T-cell (primary cell): ENCODE measurements around the gene TP53I13. TPM values are rescaled to one million over a fixed set of nuclear protein-coding genes. Genes with fewer than 3 reads are reported as not detected.

Experiments
- ATAC-seq, 4 experiments: fragments of 200-7000 bp in 3 of 4; fragments of 150-1000 bp in 1 of 4; cut with Tn5 transposase; replicated peaks in 1 of 4; 1 replicate in 3 of 4; 2 replicates in 1 of 4; pipeline ENCODE4 v1.10.0; 2021; ENCODE audit warnings: moderate library complexity in 3 of 4, mild to moderate bottlenecking in 2 of 4, moderate number of reproducible peaks in 1 of 4
- CTCF ChIA-PET, 2 donors: fragments of 300-600 bp; sonication (Branson Sonifier 250); formaldehyde crosslinking; loops; one replicate each; lab custom pipeline; 2022; ENCODE audit warnings: antibody characterized with exemption in 2 of 2; lab: Charles Lee
- POLR2A ChIA-PET, 2 donors: fragments of 300-600 bp; sonication (Branson Sonifier 250); formaldehyde crosslinking; loops; one replicate each; lab custom pipeline; 2022; ENCODE audit warnings: antibody characterized with exemption in 2 of 2; lab: Charles Lee
- DNase-seq, 35 experiments: peaks; one replicate each; pipeline versions ENCODE4 v3.0.0 to v3.0.0-alpha.2; 2013 to 2023
- H3K27ac ChIP-seq: one replicate; pipeline ENCODE4 v1.5.1; 2013; ENCODE audit warnings: low read length
- H3K27me3 ChIP-seq, 2 experiments: replicated peaks in 1 of 2; 1 replicate in 1 of 2; 2 replicates in 1 of 2; pipeline versions ENCODE4 v1.6.1 to v1.7.0; 2013; ENCODE audit warnings: low read length in 1 of 2, mixed read lengths in 1 of 2; ENCODE audit not compliant: control insufficient read depth in 2 of 2, insufficient read depth in 2 of 2; ENCODE audit errors: extremely low read depth in 1 of 2
- H3K36me3 ChIP-seq, 2 donors: 1 replicate in 1 of 2; 2 replicates in 1 of 2; pipeline versions ENCODE4 v1.6.1 to v1.7.0; 2013; ENCODE audit warnings: low read length in 1 of 2; ENCODE audit not compliant: control insufficient read depth in 2 of 2, insufficient read depth in 1 of 2; ENCODE audit errors: extremely low read depth in 1 of 2
- H3K4me1 ChIP-seq, 2 experiments: 1 replicate in 1 of 2; 2 replicates in 1 of 2; pipeline versions ENCODE4 v1.6.1 to v1.7.0; 2013; ENCODE audit warnings: low read length in 2 of 2, mixed read lengths in 1 of 2; ENCODE audit not compliant: insufficient read depth in 2 of 2, control insufficient read depth in 1 of 2; ENCODE audit errors: extremely low read depth in 1 of 2
- H3K4me3 ChIP-seq, 2 donors: 1 replicate in 1 of 2; 2 replicates in 1 of 2; pipeline versions ENCODE4 v1.5.1 to v1.7.0; 2013; ENCODE audit warnings: mild to moderate bottlenecking in 2 of 2, low read length in 1 of 2, moderate library complexity in 1 of 2; ENCODE audit not compliant: control insufficient read depth in 1 of 2; ENCODE audit errors: extremely low read depth in 1 of 2
- H3K9me3 ChIP-seq: 2 replicates; pipeline ENCODE4 v1.7.0; 2013
- H3K27ac Mint-ChIP-seq, 2 donors: one replicate each; pipeline ENCODE4 v1.8.0; 2020 to 2021; ENCODE audit warnings: mild to moderate bottlenecking in 2 of 2, mixed read lengths in 2 of 2
- H3K27me3 Mint-ChIP-seq, 2 donors: one replicate each; pipeline ENCODE4 v1.8.0; 2021 to 2022; ENCODE audit warnings: mixed read lengths in 2 of 2
- H3K36me3 Mint-ChIP-seq: one replicate; pipeline ENCODE4 v1.8.0; 2021; ENCODE audit warnings: mixed read lengths
- H3K4me1 Mint-ChIP-seq, 3 donors: one replicate each; pipeline ENCODE4 v1.8.0; 2020 to 2022; ENCODE audit warnings: mixed read lengths in 3 of 3, mild to moderate bottlenecking in 1 of 3
- H3K4me3 Mint-ChIP-seq, 3 donors: one replicate each; pipeline ENCODE4 v1.8.0; 2020 to 2022; ENCODE audit warnings: mild to moderate bottlenecking in 3 of 3, mixed read lengths in 3 of 3, moderate library complexity in 3 of 3
- H3K9me3 Mint-ChIP-seq, 3 donors: one replicate each; pipeline ENCODE4 v1.8.0; 2020 to 2022; ENCODE audit warnings: mixed read lengths in 3 of 3
- WGBS: methylation state at CpG from one replicate; pipeline ENCODE4 v1.1.5; 2013; ENCODE audit warnings: missing lambda C conversion rate; ENCODE audit not compliant: insufficient coverage; 5-methylcytosine and 5-hydroxymethylcytosine counted together
- total RNA-seq, 35 experiments: library from RNA in 6 of 35; stranded (reverse) in 6 of 35; fragments of 120-200 nt in 1 of 35; gene quantifications; one replicate each; pipeline versions ENCODE4 v1.2.1 to v1.2.4 and lab custom pipeline; 2013 to 2026

Gene TP53I13
- total RNA-seq, 5 donors from 2014 or later (not counting 1 experiment from before 2014, with no cell fraction given) = 56.0 to 166 (median 128) TPM

GRCh38 chr17:29591146-29591736 is 22.7 kb downstream of the TP53I13 start:
- H3K4me3 Mint-ChIP-seq = peak overlapping the region; percentile 81 to 83 (median 83)
- Histone ChIP-seq H3K4me3 (peak overlapping the region in 1 of 2 donors; percentile 16), H3K9me3 (no peaks in the 10 kb centered on the region), H3K27ac (no peak overlapping the region), H3K27me3 (peaks cover 0 to 21% of the 10 kb centered on the region in 2 experiments), H3K4me1 (peaks cover 31 to 72% of the 10 kb centered on the region in 2 experiments), H3K36me3 (no peaks in the 10 kb centered on the region)
- no peaks in the 10 kb centered on the region for H3K27me3 Mint-ChIP-seq
- H3K36me3 Mint-ChIP-seq = no peaks in the 10 kb centered on the region
- ATAC-seq (no peak), DNase-seq (peak in 4 of 35 experiments; percentile 25 to 49 (median 35))
- ChIA-PET POLR2A (interaction anchor here in 1 of 2 donors (0.6 kb wide), 1 partner anchor 126 kb away, joined by 3 read pairs; no protein-coding TSS in a partner anchor), CTCF (interaction anchor here (0.6 to 4.4 kb wide), 9 partner anchors 10 to 1233 kb away, joined by 3 to 56 read pairs (median 4); partner anchors contain the start of gene CRLF3 (in 1 of the 2))
- peak overlapping the region; percentile 72 to 91 for H3K27ac Mint-ChIP-seq
- 16% methylated on average over 18 of the region's 31 CpGs for WGBS
- no peaks in the 10 kb centered on the region for H3K9me3 Mint-ChIP-seq
- H3K4me1 Mint-ChIP-seq = peaks cover 45 to 57% (median 54%) of the 10 kb centered on the region in 3 donors

GRCh38 chr17:29591737-29592608 is 23.5 kb downstream of the TP53I13 start:
- H3K4me3 ChIP-seq = peak overlapping the region in 1 of 2 donors; percentile 16
- no peak overlapping the region for H3K27ac ChIP-seq
- H3K9me3 Mint-ChIP-seq = no peaks in the 10 kb centered on the region
- peaks cover 39 to 50% (median 46%) of the 10 kb centered on the region in 3 donors for H3K4me1 Mint-ChIP-seq
- no peaks in the 10 kb centered on the region for H3K36me3 ChIP-seq
- no peaks in the 10 kb centered on the region for H3K36me3 Mint-ChIP-seq
- WGBS = 53% methylated on average over 4 of the region's 25 CpGs
- H3K4me3 Mint-ChIP-seq = peak overlapping the region; percentile 81 to 83 (median 83)
- DNase-seq = peak in 30 of 35 experiments; percentile 29 to 81 (median 60)
- H3K9me3 ChIP-seq = no peaks in the 10 kb centered on the region
- H3K4me1 ChIP-seq = peaks cover 31 to 65% of the 10 kb centered on the region in 2 experiments
- H3K27me3 ChIP-seq = peaks cover 0 to 21% of the 10 kb centered on the region in 2 experiments
- ChIA-PET POLR2A (no interaction called here), CTCF (interaction anchor here in 1 of 2 donors (0.6 to 4.4 kb wide), 4 partner anchors 11 to 222 kb away, joined by 3 to 56 read pairs (median 5); no protein-coding TSS in a partner anchor)
- peak overlapping the region; percentile 72 to 91 for H3K27ac Mint-ChIP-seq
- no peaks in the 10 kb centered on the region for H3K27me3 Mint-ChIP-seq
- peak; percentile 32 to 45 (median 32) for ATAC-seq

- Mint-ChIP-seq H3K27ac (peak within 1 kb of the TSS; percentile 36 to 91), H3K36me3 (no peaks in the 10 kb centered on the region), H3K27me3 (no peaks in the 10 kb centered on the region), H3K4me1 (peaks cover 29 to 39% (median 36%) of the 10 kb centered on the region in 3 donors), H3K4me3 (peak within 1 kb of the TSS; percentile 81 to 83 (median 83)), H3K9me3 (no peaks in the 10 kb centered on the region)
- DNase-seq (peak in 2 of 35 experiments; percentile 34 to 53), ATAC-seq (no peak)
- H3K27ac ChIP-seq = no peak within 1 kb of the TSS
- H3K4me3 ChIP-seq = peak within 1 kb of the TSS; percentile 64 to 69
- H3K36me3 ChIP-seq = no peaks in the 10 kb centered on the region
- H3K4me1 ChIP-seq = peaks cover 27 to 55% of the 10 kb centered on the region in 2 experiments
- H3K9me3 ChIP-seq = no peaks in the 10 kb centered on the region
- under 1% methylated on average over 91 of the region's 96 CpGs for WGBS
- ChIA-PET POLR2A (no interaction called here), CTCF (interaction anchor here in 1 of 2 donors (2.2 to 4.4 kb wide), 2 partner anchors 12 to 23 kb away, joined by 6 to 56 read pairs; no protein-coding TSS in a partner anchor)
- H3K27me3 ChIP-seq = peaks cover 0 to 21% of the 10 kb centered on the region in 2 experiments
These were observed 24.5 kb downstream of the TP53I13 start, which contains the start of gene ANKRD13B for GRCh38 chr17:29592850-29593551. Gene ANKRD13B (plus strand): TSS chr17:29593132. CDS start chr17:29593622, 490 bp downstream.

GRCh38 chr17:29593591-29594518 is 25.4 kb downstream of the TP53I13 start:
- H3K4me1 Mint-ChIP-seq = peaks cover 24 to 35% (median 33%) of the 10 kb centered on the region in 3 donors
- ChIA-PET POLR2A (no interaction called here), CTCF (interaction anchor here (0.5 to 4.4 kb wide), 5 partner anchors 13 to 921 kb away, joined by 4 to 56 read pairs (median 6); no protein-coding TSS in a partner anchor)
- Histone ChIP-seq H3K4me3 (peak overlapping the region; percentile 41 to 69), H3K27ac (no peak overlapping the region), H3K9me3 (no peaks in the 10 kb centered on the region), H3K27me3 (peaks cover 0 to 21% of the 10 kb centered on the region in 2 experiments), H3K36me3 (no peaks in the 10 kb centered on the region), H3K4me1 (peaks cover 27 to 47% of the 10 kb centered on the region in 2 experiments)
- no peaks in the 10 kb centered on the region for H3K36me3 Mint-ChIP-seq
- DNase-seq (peak in 7 of 35 experiments; percentile 16 to 46 (median 24)), ATAC-seq (no peak)
- 5% methylated on average over 45 of the region's 64 CpGs for WGBS
- no peaks in the 10 kb centered on the region for H3K9me3 Mint-ChIP-seq
- H3K27me3 Mint-ChIP-seq = no peaks in the 10 kb centered on the region
- no peak overlapping the region for H3K27ac Mint-ChIP-seq
- H3K4me3 Mint-ChIP-seq = peak overlapping the region; percentile 67 to 83 (median 72)

GRCh38 chr17:29594519-29595090 is 26.1 kb downstream of the TP53I13 start:
- H3K36me3 Mint-ChIP-seq = no peaks in the 10 kb centered on the region
- CTCF ChIA-PET = interaction anchor here (0.6 to 4.4 kb wide), 3 partner anchors 14 to 922 kb away, joined by 4 to 56 read pairs (median 4); no protein-coding TSS in a partner anchor
- no peaks in the 10 kb centered on the region for H3K9me3 ChIP-seq
- H3K36me3 ChIP-seq = no peaks in the 10 kb centered on the region
- peaks cover 0 to 21% of the 10 kb centered on the region in 2 experiments for H3K27me3 ChIP-seq
- DNase-seq (no peak), ATAC-seq (no peak)
- H3K27me3 Mint-ChIP-seq = no peaks in the 10 kb centered on the region
- POLR2A ChIA-PET = no interaction called here
- no peak overlapping the region for H3K4me3 ChIP-seq
- H3K4me3 Mint-ChIP-seq = peak overlapping the region; percentile 67 to 83 (median 72)
- no peak overlapping the region for H3K27ac Mint-ChIP-seq
- no peak overlapping the region for H3K27ac ChIP-seq
- H3K4me1 ChIP-seq = peaks cover 27 to 47% of the 10 kb centered on the region in 2 experiments
- 86% methylated on average over 10 of the region's 11 CpGs for WGBS
- H3K9me3 Mint-ChIP-seq = no peaks in the 10 kb centered on the region
- H3K4me1 Mint-ChIP-seq = peaks cover 24 to 35% (median 33%) of the 10 kb centered on the region in 3 donors
